K562 (cell line): ENCODE data around the gene BRD3. TPM values are rescaled to one million over a fixed set of nuclear protein-coding genes. Genes with fewer than 3 reads are reported as not detected.
A peak's percentile ranks its signal among the peaks of the same experiment; 100 is the strongest.

Experiments
- ATAC-seq: fragments of 200-7000 bp; cut with Tn5 transposase; 3 replicates; pipeline ENCODE4 v1.9.1; 2020; ENCODE audit warnings: moderate library complexity
- BruUV-seq: library from RNA; stranded (reverse); fragments of 400-500 nt; replicated peaks from 2 replicates; lab custom pipeline; 2021; lab: Mats Ljungman, UMichigan
- CTCF ChIA-PET: fragments of 300-600 bp; formaldehyde crosslinking; extraction: SDS; loops from one replicate; lab custom pipeline; 2021; ENCODE audit warnings: low intra/inter-chr PET ratio; lab: Yijun Ruan, JAX
- POLR2A ChIA-PET: fragments of 300-600, 350-650 bp; sonication (Branson Sonifier 250); formaldehyde crosslinking; extraction: SDS; loops from one replicate; lab custom pipeline; 2021; ENCODE audit warnings: antibody characterized with exemption, inconsistent platforms; lab: Yijun Ruan, JAX
- DNase-seq, 4 experiments: peaks; one replicate each; pipeline versions ENCODE4 v3.0.0 to v3.0.0-alpha.2; 2011 to 2018; ENCODE audit warnings: low spot score in 3 of 4, mixed read lengths in 3 of 4; ENCODE audit errors: extremely low read depth in 1 of 4
- FAIRE-seq: peaks from 2 replicates; lab custom pipeline; 2011; peaks lifted over from hg19 to GRCh38; lab: Jason Lieb, UNC
- H2AFZ ChIP-seq: 2 replicates; pipeline ENCODE4 v1.6.0; 2011; ENCODE audit warnings: low read depth, low read length, control low read depth, inconsistent platforms
- H3K27ac ChIP-seq: fragments of 200-600 bp; 3 replicates; pipeline ENCODE4 v1.8.0; 2011; ENCODE audit warnings: low read depth, mild to moderate bottlenecking, control low read depth, inconsistent platforms, low read length, moderate library complexity, mixed read lengths; ENCODE audit errors: extremely low read depth
- H3K27me3 ChIP-seq, 2 experiments: fragments of 300-600 bp in 1 of 2; 2 replicates in 1 of 2; 3 replicates in 1 of 2; pipeline versions ENCODE4 v1.6.0 to v1.8.0; 2011; ENCODE audit warnings: inconsistent platforms in 2 of 2, low read length in 2 of 2, mild to moderate bottlenecking in 1 of 2, mixed read lengths in 1 of 2, moderate library complexity in 1 of 2; ENCODE audit not compliant: control insufficient read depth in 2 of 2, insufficient read depth in 2 of 2
- H3K36me3 ChIP-seq: fragments of 300-600 bp; 3 replicates; pipeline ENCODE4 v1.8.0; 2011; ENCODE audit warnings: mild to moderate bottlenecking, low read length, inconsistent platforms; ENCODE audit not compliant: control insufficient read depth, insufficient read depth
- H3K4me1 ChIP-seq, 2 experiments: fragments of 200-600 bp in 1 of 2; replicated peaks in 1 of 2; 2 replicates in 1 of 2; 3 replicates in 1 of 2; pipeline versions ENCODE4 v1.5.1 to v1.8.0; 2011; ENCODE audit warnings: inconsistent platforms in 2 of 2, low read length in 2 of 2, mild to moderate bottlenecking in 1 of 2, mixed read lengths in 1 of 2, moderate library complexity in 1 of 2; ENCODE audit not compliant: control insufficient read depth in 2 of 2, insufficient read depth in 2 of 2
- H3K4me2 ChIP-seq: 2 replicates; pipeline ENCODE4 v1.6.1; 2011; ENCODE audit warnings: low read length, control low read depth, inconsistent platforms, mixed read lengths; ENCODE audit not compliant: insufficient read depth
- H3K4me3 ChIP-seq: fragments of 200-600 bp; sonication (generic), shearing (Covaris generic); 2 replicates; pipeline ENCODE4 v1.5.1; 2016; ENCODE audit warnings: control low read depth, inconsistent platforms
- H3K79me2 ChIP-seq: fragments of 200-600 bp; 3 replicates; pipeline ENCODE4 v1.8.0; 2011; ENCODE audit warnings: low read length, inconsistent platforms; ENCODE audit not compliant: control insufficient read depth, insufficient read depth
- H3K9ac ChIP-seq, 2 experiments: 2 replicates each; pipeline versions ENCODE4 v1.6.0 to v1.6.1; 2011; ENCODE audit warnings: low read depth in 2 of 2, low read length in 2 of 2, control low read depth in 1 of 2, inconsistent platforms in 1 of 2, mild to moderate bottlenecking in 1 of 2, mixed read lengths in 1 of 2; ENCODE audit not compliant: insufficient read depth in 1 of 2
- H3K9me1 ChIP-seq: one replicate; pipeline ENCODE4 v1.6.0; 2011; ENCODE audit warnings: inconsistent platforms, mild to moderate bottlenecking, low read length, moderate library complexity; ENCODE audit not compliant: control insufficient read depth, insufficient read depth
- H3K9me3 ChIP-seq: replicated peaks from 2 replicates; pipeline ENCODE4 v1.5.1; 2011; ENCODE audit warnings: low read depth, low read length, inconsistent platforms; ENCODE audit not compliant: control insufficient read depth, insufficient read depth
- H4K20me1 ChIP-seq: replicated peaks from 2 replicates; pipeline ENCODE4 v1.6.1; 2011; ENCODE audit warnings: low read length, inconsistent platforms, mixed read lengths; ENCODE audit not compliant: control insufficient read depth, insufficient read depth
- CBX3 ChIP-seq, 2 experiments: IDR thresholded peaks; 1 replicate in 1 of 2; 2 replicates in 1 of 2; pipeline ENCODE4 v1.6.1; 2012; ENCODE audit warnings: inconsistent platforms in 2 of 2, low read length in 2 of 2, borderline replicate concordance in 1 of 2, control low read depth in 1 of 2
- ETV5 ChIP-seq: sonication (generic); formaldehyde crosslinking; IDR thresholded peaks from 2 replicates; pipeline ENCODE4 v1.4.0; 2020; ENCODE audit warnings: low read depth, mild to moderate bottlenecking, missing genetic modification reagents
- GATAD2B ChIP-seq: fragments of 450-650 bp; IDR thresholded peaks from 2 replicates; pipeline ENCODE4 v1.6.1; 2017; ENCODE audit warnings: mild to moderate bottlenecking, borderline replicate concordance
- KLF16 ChIP-seq: IDR thresholded peaks from 2 replicates; pipeline ENCODE4 v1.6.1; 2016; ENCODE audit warnings: antibody characterized with exemption
- MAZ ChIP-seq, 2 experiments: fragments of 450-650 bp in 1 of 2; sonication (generic) in 1 of 2; formaldehyde crosslinking; IDR thresholded peaks in 1 of 2; conservative IDR thresholded peaks in 1 of 2; 2 replicates each; pipeline versions ENCODE4 v1.4.0 to v1.5.0; 2020; ENCODE audit warnings: mild to moderate bottlenecking in 1 of 2, missing genetic modification reagents in 1 of 2
- NCOA1 ChIP-seq: fragments of 450-650 bp; IDR thresholded peaks from 2 replicates; pipeline ENCODE4 v1.6.1; 2016; ENCODE audit warnings: low read depth
- RBM17 ChIP-seq: fragments of 200-400 bp; formaldehyde crosslinking; IDR thresholded peaks from 2 replicates; pipeline ENCODE4 v1.6.1; 2017; ENCODE audit warnings: low read depth, mild to moderate bottlenecking, low read length, borderline replicate concordance
- RBM22 ChIP-seq: fragments of 200-400 bp; formaldehyde crosslinking; IDR thresholded peaks from 2 replicates; pipeline ENCODE4 v1.6.1; 2018; ENCODE audit warnings: low read length, low read depth; ENCODE audit not compliant: poor library complexity, severe bottlenecking
- RBM39 ChIP-seq: fragments of 200-400 bp; formaldehyde crosslinking; optimal IDR thresholded peaks from 2 replicates; pipeline ENCODE3; 2018; ENCODE audit warnings: low read depth, low read length
- TSC22D4 ChIP-seq: fragments of 450-650 bp; IDR thresholded peaks from 2 replicates; pipeline ENCODE4 v1.6.1; 2016; ENCODE audit warnings: missing genetic modification characterization, missing biosample characterization, control low read depth
- ZFP36 ChIP-seq: fragments of 150-350 bp; IDR thresholded peaks from 2 replicates; pipeline ENCODE4 v1.6.1; 2018; ENCODE audit warnings: low read length, low read depth; ENCODE audit not compliant: partially characterized antibody
- WGBS: fragments of 100-300 bp; shearing (Covaris generic); methylation state at CpG from one replicate; pipeline ENCODE4 v1.1.6; 2016; ENCODE audit warnings: low coverage, mixed read lengths; ENCODE audit not compliant: insufficient coverage; ENCODE audit errors: missing lambda C conversion rate; 5-methylcytosine and 5-hydroxymethylcytosine counted together
- in situ Hi-C: fragments of 300-500 bp; cut with MboI; formaldehyde crosslinking; loops from 4 replicates; pipeline ENCODE4 v1.15.0; 2018; ENCODE audit warnings: inconsistent platforms, mixed read lengths
- intact Hi-C: fragments of 100-400 bp; cut with micrococcal nuclease; formaldehyde crosslinking; loops from 2 replicates; pipeline ENCODE4 v1.14.2; 2022
- polyA plus RNA-seq, 8 experiments: library from polyadenylated mRNA; depleted of rRNA in 4 of 8; stranded (reverse) in 5 of 8; unstranded in 3 of 8; fragments of >200 nt; fragmentation: Nextera tagmentation in 2 of 8; fragmentation: Illumina TruSeq in 1 of 8; extraction: Ambion mirVana in 2 of 8; extraction: Trizol in 1 of 8; gene quantifications; 2 replicates each; pipeline versions ENCODE4 v1.2.1 to v1.2.3, GENCODE V29; 2011 to 2014; ENCODE audit warnings: inconsistent platforms in 1 of 8, missing spikeins in 1 of 8
- total RNA-seq, 7 experiments: library from RNA; depleted of rRNA in 6 of 7; stranded (reverse); fragments of >200 nt in 6 of 7; fragmentation: Illumina TruSeq in 2 of 7; extraction: Trizol in 2 of 7; gene quantifications; 2 replicates each; pipeline versions ENCODE4 v1.2.1 to v1.2.3, GENCODE V29; 2011 to 2021; ENCODE audit warnings: low replicate concordance in 1 of 7
- TF ChIP-seq, protein P1 (sequence below): fragments of 450-650 bp; formaldehyde crosslinking; IDR thresholded peaks from 2 replicates; pipeline ENCODE4 v1.4.0; 2022; ENCODE audit warnings: mild to moderate bottlenecking, moderate library complexity

The BRD3 gene
- total and polyA plus RNA-seq, 9 of the 15 experiments (the other 6 are each of a cell fraction or from before 2014, with no cell fraction given), result 0.82 to 37.1 (median 4.2) TPM

DNA sequence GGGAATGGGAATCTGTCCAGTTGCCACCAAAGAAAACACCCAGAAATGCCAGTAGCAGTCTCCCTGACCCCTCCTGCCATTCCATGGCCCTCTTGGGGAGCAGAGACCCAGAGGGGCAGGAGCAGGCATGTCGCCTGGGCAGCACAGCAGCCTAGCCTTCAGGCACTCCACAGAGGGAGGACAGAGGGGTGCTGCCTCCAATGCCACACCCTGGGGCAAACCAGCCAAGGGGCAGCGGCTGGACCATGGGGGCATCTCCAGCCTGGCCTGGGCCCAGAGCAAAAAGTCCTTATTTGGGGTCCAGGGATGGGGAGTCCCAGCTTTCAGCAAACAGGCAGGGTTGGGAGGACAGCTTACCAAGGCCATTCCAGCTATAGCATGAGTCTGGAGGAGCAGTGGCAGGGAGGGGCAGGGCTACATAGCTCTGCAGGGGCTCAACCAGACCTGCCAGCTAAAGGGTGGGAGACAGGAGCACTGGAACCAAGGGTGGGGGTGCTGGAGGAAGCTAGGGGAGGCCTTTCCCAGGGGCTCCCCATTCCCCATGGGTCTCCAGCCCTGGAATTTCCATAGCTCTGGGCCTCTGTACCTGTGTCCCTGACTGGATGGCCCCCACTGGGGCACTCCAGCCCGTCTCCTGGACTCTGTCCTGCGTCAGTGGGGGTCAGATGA, 6.7 kb downstream of the BRD3 start:
- no peak overlapping the region for H3K4me2 ChIP-seq
- peaks cover 2 to 55% of the 10 kb centered on the region in 2 experiments; a peak in 3 of 5 replicates for H3K4me1 ChIP-seq
- no peaks in the 10 kb centered on the region for H3K36me3 ChIP-seq
- peaks cover 48% of the 10 kb centered on the region for H4K20me1 ChIP-seq
- in situ Hi-C loops (no loop called here), intact Hi-C loops (no loop called here)
- DNase-seq (no peak), FAIRE-seq (no peak), ATAC-seq (no peak)
- H3K79me2 ChIP-seq, result peaks cover 55% of the 10 kb centered on the region
- TF ChIP-seq NCOA1 (no peak), TSC22D4 (tag) (no peak), KLF16 (no peak), GATAD2B (no peak), RBM39 (no peak), ZFP36 (no peak), RBM17 (no peak), ETV5 (CRISPR knock-in tag) (no peak), MAZ (CRISPR knock-in tag; conservative IDR thresholded peaks at IDR 0.05 in 1 of 2, IDR thresholded peaks at IDR 0.05 in 1 of 2) (no peak), RBM22 (no peak), CBX3 (IDR thresholded peaks at IDR 0.05; ENCODE audit: borderline replicate concordance in 1 of 2, low read length in 2 of 2) (no peak)
- TF ChIP-seq, protein P1, sequence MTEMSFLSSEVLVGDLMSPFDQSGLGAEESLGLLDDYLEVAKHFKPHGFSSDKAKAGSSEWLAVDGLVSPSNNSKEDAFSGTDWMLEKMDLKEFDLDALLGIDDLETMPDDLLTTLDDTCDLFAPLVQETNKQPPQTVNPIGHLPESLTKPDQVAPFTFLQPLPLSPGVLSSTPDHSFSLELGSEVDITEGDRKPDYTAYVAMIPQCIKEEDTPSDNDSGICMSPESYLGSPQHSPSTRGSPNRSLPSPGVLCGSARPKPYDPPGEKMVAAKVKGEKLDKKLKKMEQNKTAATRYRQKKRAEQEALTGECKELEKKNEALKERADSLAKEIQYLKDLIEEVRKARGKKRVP, result no peak
- H3K9ac ChIP-seq, result peak overlapping the region in 1 of 2 experiments; percentile 26; a peak in 1 of 4 replicates
- ChIA-PET CTCF (no interaction called here), POLR2A (interaction anchor here (0.7 to 1.4 kb wide), 3 partner anchors 10 to 15 kb away, joined by 3 to 6 read pairs (median 5); no protein-coding TSS in a partner anchor)
- peaks cover 6% of the 10 kb centered on the region for H3K9me1 ChIP-seq
- H3K27ac ChIP-seq, result no peak overlapping the region
- H3K27me3 ChIP-seq, result no peaks in the 10 kb centered on the region
- no peaks in the 10 kb centered on the region for H3K9me3 ChIP-seq
- 77% methylated on average over 3 of the region's 4 CpGs for WGBS
- no peak overlapping the region for H2AFZ ChIP-seq
- BruUV-seq, result no TSS peak
- no peak overlapping the region for H3K4me3 ChIP-seq
